Esophagus squamous epithelium (tissue), 4 donors: ENCODE results near the gene MTNR1B.

ENCODE experiments used
- CTCF ChIP-seq, 6 experiments: fragments of 450-650 bp in 4 of 6; fragments of 200-600 bp in 2 of 6; sonication (generic) in 2 of 6; IDR thresholded peaks; one replicate each; pipeline ENCODE4 v1.5.1; 2016 to 2019; ENCODE audit warnings: antibody characterized with exemption in 6 of 6, mild to moderate bottlenecking in 4 of 6, moderate library complexity in 4 of 6
- POLR2A ChIP-seq, 4 donors: fragments of 450-650 bp; IDR thresholded peaks; one replicate each; pipeline ENCODE4 v1.6.1; 2017; ENCODE audit warnings: antibody characterized with exemption in 4 of 4, mild to moderate bottlenecking in 4 of 4, moderate library complexity in 3 of 4

- TF ChIP-seq CTCF (IDR thresholded peaks at IDR 0.05) (no peak), POLR2A (IDR thresholded peaks at IDR 0.05) (no peak)
Observed at GRCh38 chr11:92979176-92979575, 9.7 kb downstream of the MTNR1B start.
